DMS 273 (cell line): ENCODE data around the gene GPR153.

ENCODE experiments used
- DNase-seq: peaks from one replicate; lab custom pipeline; 2025; ENCODE audit not compliant: unreplicated experiment; lab: John Stamatoyannopoulos, UW

Gene GPR153

DNA sequence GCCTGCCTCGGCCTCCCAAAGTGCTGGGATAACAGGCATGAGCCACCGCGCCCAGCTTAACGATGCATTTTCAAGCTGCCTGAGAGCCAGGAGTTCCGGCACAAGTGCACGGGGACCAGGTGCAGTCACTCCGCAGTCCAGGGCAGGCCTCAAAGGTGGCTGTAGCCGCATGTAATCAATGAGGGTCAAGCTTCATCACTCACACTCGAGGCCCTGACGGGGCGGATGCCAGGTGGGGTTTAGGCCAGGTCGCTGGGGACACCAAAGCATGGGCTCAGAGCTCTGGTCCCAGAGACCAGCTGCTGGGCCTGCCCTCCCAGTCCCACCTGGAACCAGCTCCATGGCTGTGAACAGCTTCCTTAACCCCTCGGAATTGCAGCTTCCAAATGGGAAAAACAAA lies 26.1 kb upstream of the GPR153 start:
- DNase-seq = no peak

DNA sequence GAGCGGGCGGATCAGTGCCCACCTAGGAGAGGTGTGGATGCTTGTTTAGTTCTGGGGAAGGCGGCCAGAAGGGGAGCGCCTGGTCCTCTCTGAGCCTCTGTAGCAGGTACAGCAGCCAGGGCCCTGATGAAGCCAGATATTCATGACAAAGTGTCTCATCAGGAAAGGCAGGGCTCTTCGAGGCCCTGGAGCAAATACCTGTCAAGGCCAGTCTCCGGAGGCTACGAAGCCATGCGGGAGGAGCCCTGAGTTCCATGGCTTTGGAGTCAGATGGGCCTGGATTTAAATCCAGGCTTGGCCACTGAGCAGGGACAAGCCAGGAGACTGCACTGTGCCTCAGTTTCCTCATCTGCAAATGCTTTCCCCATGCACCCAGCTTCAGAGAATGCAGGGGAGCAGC lies 25.4 kb upstream of the GPR153 start:
- no peak for DNase-seq

DNA sequence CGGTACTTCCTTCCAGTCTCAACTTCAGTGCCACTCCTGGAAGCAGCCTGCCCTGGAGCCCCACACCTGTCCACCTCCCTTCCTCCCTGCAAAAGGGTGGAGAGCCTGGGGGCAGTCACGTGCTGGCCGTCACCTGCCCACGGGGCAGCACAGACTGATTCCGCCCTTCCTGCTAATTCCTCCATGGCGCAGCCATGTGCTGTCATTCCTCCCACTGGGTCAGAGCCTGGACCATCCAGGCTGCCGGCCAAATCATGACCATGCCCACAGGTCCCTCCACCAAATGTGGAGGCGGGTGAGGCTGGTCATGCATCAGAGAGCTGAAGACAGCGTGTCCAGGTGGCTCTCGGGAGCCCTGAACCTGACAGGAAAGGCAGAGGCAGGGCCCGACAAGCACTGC lies 24.4 kb upstream of the GPR153 start:
- no peak for DNase-seq

DNA sequence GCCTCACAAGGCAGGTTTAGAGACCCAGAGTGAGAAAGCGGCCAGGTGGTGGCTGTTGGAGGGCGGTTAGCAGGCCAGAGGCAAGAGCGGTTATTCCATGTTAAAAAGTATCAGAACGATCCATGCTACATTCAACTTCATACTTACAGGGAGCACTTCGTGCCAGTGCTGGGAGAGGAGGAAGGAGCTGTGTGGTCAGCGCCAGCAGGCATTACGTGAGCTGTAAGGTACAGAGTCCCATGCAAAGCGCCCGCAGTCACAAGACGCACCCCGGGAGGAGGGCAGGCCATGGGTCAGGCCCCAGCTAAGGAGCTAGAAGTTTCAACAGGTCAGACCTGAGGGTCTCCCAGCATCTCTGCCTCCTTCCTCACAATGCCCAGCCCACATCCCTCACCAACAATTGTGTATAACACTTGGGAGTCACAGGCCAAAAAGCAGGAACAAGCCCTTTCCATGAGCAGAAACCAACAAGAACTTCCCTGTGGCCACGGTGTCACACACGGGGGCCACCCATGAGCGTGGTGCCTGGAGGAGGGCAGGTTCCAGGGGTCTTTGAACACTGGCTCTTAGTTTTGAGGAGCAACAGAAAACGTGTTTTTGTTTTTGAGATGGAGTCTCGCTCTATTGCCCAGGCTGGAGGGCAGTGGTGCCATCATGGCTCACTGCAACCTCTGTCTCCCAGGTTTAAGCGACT lies 21.8 kb upstream of the GPR153 start:
- DNase-seq = no peak

DNA sequence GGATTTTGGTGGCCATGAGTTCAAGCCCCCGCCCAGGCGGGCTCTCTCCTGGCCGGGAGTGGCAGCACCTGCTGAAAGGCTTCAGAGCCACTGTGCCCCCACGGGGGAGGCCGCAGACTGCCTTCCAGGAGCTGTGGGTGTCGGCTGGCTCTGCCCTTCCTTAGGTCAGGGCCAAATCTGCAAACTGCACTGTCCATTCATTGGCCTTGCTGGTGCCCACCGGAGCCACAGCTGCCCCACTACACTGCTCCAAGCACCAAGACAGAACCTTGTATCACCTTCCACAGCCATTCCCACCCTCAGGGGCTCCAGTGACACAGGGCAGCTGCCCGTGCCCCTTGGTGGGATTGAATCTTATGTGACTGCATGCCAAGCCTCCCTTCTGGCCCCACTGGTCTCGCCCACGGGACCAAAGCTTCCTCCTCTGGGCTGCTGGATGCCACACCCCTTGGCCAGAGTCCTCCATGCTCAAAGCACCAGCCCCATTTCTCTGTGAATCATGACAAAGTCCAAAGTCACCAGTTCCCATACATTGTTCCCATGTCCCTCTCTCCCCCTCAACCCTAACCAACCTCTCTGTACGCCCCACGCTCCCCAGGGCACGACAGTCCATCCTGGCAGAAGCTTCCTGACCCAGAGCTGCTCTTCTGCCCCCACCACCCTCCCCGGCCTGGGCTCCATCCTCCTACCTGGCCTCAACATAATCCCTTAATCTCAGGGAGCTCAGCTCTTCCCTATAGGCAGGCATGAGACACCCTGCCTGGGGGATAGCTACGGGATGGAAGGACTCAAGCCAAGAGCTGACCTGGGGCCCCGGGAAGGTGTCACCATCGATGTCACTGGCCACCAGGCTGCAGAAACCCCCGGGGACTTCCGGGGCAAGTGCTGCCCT lies 20.9 kb upstream of the GPR153 start:
- DNase-seq = no peak

DNA sequence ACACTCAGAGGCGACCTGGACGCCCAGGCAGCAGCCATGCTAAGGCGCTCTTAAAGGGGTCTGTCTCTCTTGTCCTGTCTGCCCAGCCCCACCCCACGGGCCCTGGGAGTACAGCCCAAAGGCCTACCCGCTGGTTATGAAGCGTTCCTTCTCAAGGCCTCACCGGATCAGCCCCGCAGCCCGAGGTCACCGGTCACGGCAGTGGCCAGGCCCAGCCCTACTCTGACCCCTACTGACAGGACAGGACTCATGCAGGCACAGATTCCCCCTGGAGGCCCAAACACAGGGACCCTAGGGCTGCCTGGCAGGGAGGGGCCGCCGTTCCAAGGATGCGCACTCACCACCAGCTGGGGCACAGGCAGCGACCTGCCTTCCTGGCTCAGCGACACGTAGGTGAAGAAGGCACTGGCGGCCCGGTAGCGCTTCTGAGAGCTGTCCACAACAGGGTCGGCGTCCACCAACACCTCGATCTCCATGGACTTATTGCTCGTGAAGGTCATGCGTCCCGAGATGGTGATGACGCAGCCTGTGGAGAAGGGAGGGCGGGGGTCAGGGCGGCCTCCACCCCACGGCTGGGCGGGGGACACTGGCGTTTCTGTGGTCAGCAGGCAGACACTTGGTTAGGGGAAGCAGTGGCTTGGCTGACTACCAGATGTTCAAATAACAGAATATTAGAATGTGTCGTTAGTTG lies 20.0 kb upstream of the GPR153 start:
- DNase-seq = peak; percentile 47

DNA sequence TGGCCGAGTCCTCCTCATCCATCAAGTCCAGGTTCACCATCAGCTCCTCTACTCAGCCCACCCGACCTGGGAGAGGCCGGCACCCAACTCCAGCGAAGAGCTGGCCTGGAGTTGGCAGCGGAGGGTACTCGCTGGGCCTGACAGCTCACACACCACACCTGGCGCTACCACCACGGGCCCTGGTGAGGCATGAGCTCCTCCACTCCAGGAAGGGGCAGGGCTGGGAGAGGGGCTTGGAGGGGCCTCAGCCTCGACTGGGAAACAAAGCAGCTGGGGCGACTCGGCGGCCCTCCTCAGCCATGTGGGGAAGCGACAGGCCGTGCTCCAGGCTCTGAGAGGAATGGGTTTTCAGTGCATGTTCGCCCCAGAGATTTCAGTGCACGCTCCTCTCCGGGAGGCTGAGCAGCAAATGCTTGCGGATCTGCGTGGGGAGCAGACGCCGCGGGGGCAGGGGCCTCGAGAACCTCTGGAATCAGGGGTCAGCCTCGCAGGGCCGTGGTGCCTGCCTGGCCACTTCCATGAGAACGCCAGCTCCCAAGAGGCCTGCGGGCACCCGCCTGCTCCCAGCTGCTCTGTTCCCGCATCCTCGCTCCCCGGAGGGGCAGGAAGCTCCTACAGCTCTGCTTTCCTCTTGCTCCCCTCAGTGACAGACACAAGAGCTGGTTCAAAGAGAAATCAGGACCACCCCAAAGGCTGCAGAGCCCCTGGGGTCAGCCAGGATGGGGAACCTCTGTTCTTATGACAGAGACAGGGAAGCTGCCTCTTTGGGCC lies 18.9 kb upstream of the GPR153 start:
- DNase-seq = no peak

DNA sequence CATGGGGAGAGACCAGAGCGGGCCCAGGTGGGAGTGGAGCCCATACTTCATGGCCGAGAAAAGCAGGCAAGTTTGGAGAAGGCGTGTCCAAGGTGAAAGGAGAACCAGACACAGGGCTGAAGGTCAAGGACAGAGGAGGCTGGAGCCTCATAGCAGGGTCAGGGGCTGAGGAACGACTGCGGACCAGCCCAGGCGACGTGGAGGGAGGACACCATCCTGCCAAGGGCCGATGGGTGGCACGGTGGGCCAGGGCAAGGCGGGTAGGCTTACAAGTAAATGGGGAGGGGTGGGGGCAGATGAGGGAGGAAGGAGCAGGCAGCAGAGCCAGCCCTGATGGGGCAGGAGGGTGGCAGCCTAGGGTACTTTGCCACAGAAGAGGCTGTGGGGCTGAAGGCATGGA lies 18.2 kb upstream of the GPR153 start:
- DNase-seq = no peak

DNA sequence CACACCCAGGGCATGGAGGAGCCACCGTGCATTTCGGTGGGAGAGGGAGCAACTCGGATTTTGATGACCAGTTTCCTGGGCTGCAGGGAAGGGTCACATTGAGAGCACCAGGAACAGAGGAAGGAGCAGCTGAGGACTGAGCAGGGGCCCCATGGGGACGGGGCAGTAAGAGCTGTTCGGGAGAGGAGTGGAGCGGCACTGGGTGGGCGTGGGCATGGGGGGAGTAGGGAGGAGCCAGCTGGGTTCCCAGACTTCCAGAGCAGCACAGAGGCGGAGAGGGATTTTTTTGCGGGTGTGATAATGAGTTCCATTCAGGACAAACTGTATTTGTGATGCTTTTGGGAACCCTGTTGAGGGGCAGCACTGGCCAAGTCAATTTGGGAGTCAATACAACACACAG lies 17.4 kb upstream of the GPR153 start:
- DNase-seq = peak; percentile 89

DNA sequence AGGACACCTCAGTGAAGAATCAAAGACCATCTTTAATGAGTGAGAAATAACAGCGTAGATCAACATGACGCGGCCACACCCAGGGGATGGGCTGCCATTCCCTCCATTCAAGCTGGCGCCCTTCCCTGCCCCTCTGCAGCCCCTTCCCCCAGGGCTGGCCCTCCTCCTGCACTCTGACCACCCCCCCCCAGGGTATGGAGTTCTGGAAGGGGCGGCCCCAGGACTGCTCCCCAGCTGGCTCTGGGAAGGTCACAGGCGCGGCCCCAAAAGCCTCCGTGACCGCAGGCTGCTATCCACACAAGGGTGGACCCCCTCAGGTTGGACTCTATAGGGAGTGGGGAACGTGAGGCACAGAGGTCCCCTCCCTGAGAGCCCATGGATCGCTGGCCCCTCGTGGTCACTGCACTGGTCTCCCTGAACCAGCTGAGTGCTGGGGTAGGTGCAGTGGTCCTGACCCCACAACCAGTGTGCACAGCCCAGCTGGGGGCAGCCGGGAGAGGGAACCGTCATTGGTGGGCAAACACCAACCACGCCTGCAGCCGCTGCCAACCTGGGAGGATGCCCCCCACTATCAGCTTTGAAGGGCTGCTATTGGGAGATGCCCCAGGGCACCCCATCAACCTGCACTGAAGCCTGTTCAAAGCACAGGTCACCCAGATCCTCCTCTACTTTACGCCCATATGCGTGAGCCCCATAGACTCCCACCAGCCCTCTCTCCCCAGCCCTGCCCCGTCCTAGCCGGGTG lies 16.1 kb upstream of the GPR153 start:
- DNase-seq = no peak

DNA sequence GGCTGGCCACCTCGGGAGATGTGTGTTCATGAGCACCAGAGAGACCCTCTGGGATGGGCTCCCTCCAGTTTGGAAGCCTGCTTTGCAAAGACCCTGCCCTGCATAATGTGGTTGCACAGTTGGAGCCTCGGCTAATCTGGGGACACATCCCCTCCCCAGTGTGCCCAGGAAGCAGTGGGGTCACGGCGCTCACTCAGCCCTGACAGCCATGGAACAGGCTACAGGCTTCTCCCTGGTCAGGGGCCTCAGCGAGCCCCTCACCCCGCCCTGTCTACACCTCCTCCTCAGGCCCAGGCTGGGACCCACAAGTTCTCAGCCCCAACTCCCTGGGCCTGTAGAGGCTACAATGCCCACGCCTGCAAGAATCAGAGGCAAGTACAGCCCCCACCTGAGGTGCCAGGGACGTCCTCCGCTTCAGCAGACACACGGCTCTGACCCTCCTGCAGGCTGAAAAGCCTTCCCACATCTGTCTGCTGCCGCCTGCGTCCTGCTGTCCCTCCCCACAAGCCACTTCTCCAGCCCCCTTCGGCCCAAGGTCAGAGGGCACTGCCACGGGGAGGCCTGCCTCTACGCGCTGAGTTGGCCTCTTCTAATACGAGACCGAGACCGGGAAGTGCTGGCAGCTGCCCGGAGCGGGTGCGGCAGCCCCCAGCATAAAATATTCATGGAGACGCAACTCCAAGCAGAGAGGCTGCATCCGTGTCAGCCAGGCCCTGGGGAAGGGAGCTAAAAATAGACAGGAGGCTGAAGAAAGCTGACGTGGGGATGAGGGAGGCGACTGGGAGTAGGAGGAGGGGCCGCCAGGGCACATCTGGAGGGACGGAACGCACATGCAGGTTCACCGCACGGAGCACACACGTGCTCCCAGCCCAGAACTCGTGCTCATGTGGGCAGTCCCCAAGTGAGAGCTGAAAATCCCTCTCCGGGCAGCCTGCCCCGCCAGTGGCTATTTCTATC lies 15.2 kb upstream of the GPR153 start:
- peak; percentile 95 for DNase-seq

DNA sequence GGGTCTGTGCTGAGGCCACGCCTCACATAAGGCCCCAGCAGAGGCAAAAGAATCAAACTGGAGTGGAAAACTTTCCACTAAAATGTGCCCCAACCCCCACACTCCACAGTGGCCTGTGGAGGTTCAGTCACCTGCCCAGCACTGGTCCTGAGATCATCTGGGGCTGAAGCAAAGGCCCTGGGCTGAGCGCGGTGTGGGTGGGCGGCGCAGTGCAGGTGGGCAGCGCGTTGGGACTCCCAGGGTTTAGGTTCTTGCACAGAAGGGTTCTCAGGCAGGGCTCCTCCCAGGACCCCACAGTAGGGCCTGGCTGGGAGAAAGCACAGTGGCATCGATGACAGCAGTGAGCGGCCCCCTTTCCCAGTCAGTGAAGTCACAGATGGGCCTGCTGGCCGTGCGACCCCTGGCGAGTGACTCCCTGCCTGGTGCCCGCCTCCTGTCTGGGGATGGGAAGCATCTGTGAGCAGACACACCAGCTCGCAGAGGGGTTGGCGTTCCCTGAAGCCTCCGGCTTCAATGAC lies 13.8 kb upstream of the GPR153 start:
- DNase-seq = no peak

DNA sequence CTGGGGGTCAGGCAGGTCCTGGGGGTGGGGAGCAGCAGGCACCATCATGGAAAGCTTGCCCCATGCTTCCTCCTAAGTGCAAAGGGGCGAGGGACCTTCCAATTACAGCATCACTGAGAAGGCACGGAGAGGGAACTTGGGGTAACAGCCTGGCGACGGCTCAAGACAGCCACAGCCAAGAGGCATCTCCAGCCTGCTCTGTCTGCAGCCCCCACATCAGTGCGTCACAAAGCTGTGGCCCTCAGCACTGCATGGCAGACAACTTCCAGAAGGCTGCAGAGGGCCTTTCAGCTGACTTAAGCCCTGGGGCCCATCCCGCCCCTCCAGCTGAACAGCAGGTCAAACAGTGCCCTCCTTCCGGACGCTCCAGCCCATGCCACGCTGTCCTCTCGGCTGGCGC lies 13.2 kb upstream of the GPR153 start:
- DNase-seq = no peak

DNA sequence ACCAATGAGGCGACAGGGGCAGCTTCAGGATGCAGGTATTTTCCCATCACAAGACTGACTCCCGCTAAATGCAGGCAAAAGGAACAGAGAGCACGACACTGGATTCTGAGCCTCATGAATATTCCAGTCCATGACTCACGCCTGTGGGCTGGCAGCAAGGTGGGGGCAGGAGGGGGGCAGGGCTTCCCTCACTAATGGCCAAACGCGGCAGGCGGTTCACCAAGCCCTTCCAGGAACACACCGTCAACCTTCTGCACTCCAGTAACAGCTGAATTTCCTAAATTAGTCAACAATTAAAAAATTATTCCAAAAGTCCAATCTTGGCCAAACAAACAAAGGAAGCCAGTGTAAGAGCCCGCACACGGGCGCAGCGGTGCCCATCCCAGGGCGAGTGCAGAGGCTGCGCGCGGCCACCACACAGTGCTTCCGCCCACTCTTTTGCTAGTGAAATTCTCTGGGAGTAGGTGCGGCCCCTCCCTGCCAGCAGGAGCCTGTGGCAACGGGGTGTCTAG lies 12.5 kb upstream of the GPR153 start:
- peak; percentile 90 for DNase-seq

DNA sequence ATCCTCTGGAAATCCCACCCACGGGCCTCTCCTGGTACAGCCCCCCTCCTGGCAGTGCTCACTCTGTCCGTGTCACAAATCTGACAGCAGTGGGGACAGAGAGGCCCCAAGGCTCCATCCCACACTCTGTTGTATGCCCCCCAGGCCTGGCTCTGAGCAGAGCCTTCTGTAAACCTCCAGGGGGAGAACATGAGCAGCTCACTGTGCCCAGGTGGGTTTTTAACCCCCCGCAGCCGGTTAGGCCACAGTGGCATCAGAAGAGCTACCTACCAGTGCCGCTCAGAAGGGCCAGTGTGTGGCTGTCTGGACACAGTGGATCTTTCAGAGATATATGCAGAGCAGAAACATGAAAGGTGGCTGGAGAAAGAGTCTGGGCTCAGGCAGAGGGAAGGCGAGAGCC lies 12.0 kb upstream of the GPR153 start:
- peak; percentile 63 for DNase-seq

DNA sequence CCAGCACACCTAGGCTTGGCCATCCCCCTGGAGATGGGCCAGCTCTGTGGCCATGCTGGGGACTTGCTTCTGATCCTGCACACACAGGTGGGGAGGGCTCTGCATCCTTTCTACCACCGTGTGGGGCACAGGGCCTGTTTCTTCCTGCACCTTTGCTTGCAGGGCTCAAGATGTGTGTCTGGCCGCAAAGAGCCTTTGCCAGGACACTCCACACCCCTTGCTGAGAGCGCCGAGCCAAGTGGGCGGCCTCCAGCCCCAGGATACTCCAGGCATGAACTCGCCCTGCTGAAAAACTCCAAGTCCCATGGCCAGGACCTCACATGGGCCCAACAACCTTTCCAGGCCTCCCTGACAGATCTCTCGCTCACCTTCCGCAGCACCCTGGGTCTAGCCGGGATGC lies 11.6 kb upstream of the GPR153 start:
- DNase-seq = no peak

DNA sequence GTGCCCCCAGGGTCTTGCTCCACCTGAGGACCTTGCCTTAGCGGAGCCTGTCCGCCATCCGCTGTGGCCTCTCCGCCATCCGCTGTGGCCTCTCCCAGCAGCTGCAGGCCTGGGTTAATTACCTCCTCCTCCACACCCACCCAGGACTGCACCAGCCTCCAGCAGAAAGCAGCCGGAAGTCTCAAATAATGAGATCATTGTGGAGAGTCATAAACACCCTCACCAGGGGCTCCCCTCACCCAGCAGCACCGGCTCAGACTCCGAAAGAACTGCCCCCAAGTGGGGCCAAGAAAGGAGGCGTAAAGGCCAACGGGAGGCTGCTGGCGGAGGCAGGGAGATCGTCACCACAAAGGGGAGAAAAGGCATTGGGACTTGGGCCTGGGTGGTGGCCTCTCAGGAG lies 10.7 kb upstream of the GPR153 start:
- DNase-seq = peak; percentile 32

DNA sequence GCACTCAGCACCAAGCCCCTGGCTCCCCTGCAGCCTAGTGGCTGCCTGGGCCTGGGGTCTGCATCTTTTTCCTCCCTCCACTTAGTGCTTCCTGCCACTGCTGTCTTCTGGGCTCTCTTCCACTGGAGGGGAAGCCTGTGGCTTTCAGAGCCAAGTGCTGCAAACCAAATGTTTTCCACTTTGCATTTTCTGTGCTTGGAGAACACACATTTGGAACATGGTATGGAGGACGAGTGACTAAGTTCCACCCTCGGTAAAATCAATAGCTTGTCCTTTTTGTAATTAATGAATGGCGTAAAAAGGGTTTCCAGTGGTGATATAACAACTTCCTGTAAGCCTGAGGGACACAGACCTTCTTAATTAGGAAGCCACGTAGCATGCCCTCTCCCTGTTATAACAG lies 10.1 kb upstream of the GPR153 start:
- DNase-seq = peak; percentile 41

DNA sequence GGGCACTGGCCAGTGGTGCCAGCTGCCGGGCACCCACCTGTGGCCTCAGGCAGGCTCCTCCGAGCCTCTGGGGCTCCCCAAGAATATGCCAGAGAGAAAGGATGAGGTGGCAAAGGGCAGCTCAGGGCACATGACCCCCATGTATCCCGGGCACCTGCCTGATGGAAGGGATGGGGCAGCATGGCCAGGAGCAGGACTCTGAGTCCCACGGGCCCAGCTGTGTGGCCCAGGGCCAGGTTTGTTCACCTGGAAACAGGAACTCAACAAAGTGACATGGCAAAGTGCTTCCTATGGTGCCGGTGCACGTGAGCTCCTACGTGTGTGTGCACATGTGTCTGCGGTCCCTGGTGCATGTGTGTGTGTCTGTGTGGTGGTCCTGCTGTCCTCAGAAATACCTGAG lies 9.5 kb upstream of the GPR153 start:
- DNase-seq = peak; percentile 65
